HL-60 (cell line): ENCODE measurements around the gene AVPR1B.

ENCODE experiments used
- DNase-seq, 2 experiments: peaks; one replicate each; pipeline ENCODE4 v3.0.0-alpha.2; 2010 to 2020; ENCODE audit warnings: low read depth in 1 of 2, low spot score in 1 of 2
- H3K27ac ChIP-seq: fragments of 250-450 bp; sonication (Bioruptor Pico); replicated peaks from 2 replicates; pipeline ENCODE4 v1.5.1; 2020; ENCODE audit warnings: mild to moderate bottlenecking, moderate library complexity
- H3K27me3 ChIP-seq: fragments of 250-450 bp; sonication (Bioruptor Pico); 2 replicates; pipeline ENCODE4 v1.5.1; 2021; ENCODE audit warnings: mild to moderate bottlenecking, moderate library complexity; ENCODE audit not compliant: insufficient read depth, poor library complexity, severe bottlenecking
- H3K4me3 ChIP-seq: replicated peaks from 2 replicates; pipeline ENCODE4 v1.5.1; 2011; ENCODE audit warnings: mild to moderate bottlenecking, control low read depth, low read length; ENCODE audit not compliant: insufficient read depth
- CTCF ChIP-seq: IDR thresholded peaks from one replicate; pipeline ENCODE4 v1.5.1; 2011; ENCODE audit warnings: low read length, control low read depth, inconsistent platforms; ENCODE audit not compliant: insufficient read depth
- GABPA ChIP-seq: IDR thresholded peaks from 2 replicates; pipeline ENCODE4 v1.6.1; 2012; ENCODE audit warnings: low read depth
- POLR2AphosphoS5 ChIP-seq: IDR thresholded peaks from 2 replicates; pipeline ENCODE4 v1.6.1; 2012; ENCODE audit warnings: low read depth
- REST ChIP-seq: IDR thresholded peaks from 2 replicates; pipeline ENCODE4 v1.6.1; 2012; ENCODE audit warnings: low read depth; ENCODE audit not compliant: insufficient replicate concordance
- SPI1 ChIP-seq: IDR thresholded peaks from 2 replicates; pipeline ENCODE4 v1.6.1; 2012; ENCODE audit warnings: low read depth, mild to moderate bottlenecking, borderline replicate concordance

The AVPR1B gene

GRCh38 chr1:206110820-206111219 lies 6.4 kb downstream of the AVPR1B start:
- TF ChIP-seq REST = no peak
- TF ChIP-seq SPI1 = no peak
- TF ChIP-seq GABPA = no peak
- no peak for TF ChIP-seq CTCF
- no peak for TF ChIP-seq POLR2AphosphoS5
- no peaks in the 10 kb centered on the region for H3K27me3 ChIP-seq
- H3K4me3 ChIP-seq = no peak overlapping the region
- H3K27ac ChIP-seq = no peak overlapping the region
- DNase-seq = no peak

GRCh38 chr1:206110161-206110560 lies 7.0 kb downstream of the AVPR1B start:
- H3K27me3 ChIP-seq = no peaks in the 10 kb centered on the region
- TF ChIP-seq POLR2AphosphoS5 (no peak), SPI1 (no peak)
- H3K27ac ChIP-seq = no peak overlapping the region
- no peak for DNase-seq
- no peak overlapping the region for H3K4me3 ChIP-seq

- Histone ChIP-seq H3K27me3 (no peaks in the 10 kb centered on the region), H3K4me3 (no peak overlapping the region), H3K27ac (no peak overlapping the region)
- TF ChIP-seq REST (no peak), CTCF (no peak), GABPA (no peak), POLR2AphosphoS5 (no peak), SPI1 (no peak)
- DNase-seq = no peak
Measured at GRCh38 chr1:206109718-206110117, 7.5 kb downstream of the AVPR1B start.

- Histone ChIP-seq H3K27me3 (no peaks in the 10 kb centered on the region), H3K4me3 (no peak overlapping the region), H3K27ac (no peak overlapping the region)
- DNase-seq = no peak
- TF ChIP-seq GABPA = no peak
- TF ChIP-seq CTCF = no peak
- no peak for TF ChIP-seq POLR2AphosphoS5
- TF ChIP-seq SPI1 = no peak
- TF ChIP-seq REST = no peak
Measured at GRCh38 chr1:206108635-206109034, 8.6 kb downstream of the AVPR1B start.
